SH-SY5Y (cell line): ENCODE measurements around the gene GK.

ENCODE experiments used
- GATA2 ChIP-seq: IDR thresholded peaks from 2 replicates; pipeline ENCODE4 v1.6.1; 2011; ENCODE audit warnings: mild to moderate bottlenecking, low read depth, low read length
- GATA3 ChIP-seq: IDR thresholded peaks from 2 replicates; pipeline ENCODE4 v1.6.1; 2011; ENCODE audit warnings: low read depth, mild to moderate bottlenecking, low read length, moderate library complexity

GK gene

DNA sequence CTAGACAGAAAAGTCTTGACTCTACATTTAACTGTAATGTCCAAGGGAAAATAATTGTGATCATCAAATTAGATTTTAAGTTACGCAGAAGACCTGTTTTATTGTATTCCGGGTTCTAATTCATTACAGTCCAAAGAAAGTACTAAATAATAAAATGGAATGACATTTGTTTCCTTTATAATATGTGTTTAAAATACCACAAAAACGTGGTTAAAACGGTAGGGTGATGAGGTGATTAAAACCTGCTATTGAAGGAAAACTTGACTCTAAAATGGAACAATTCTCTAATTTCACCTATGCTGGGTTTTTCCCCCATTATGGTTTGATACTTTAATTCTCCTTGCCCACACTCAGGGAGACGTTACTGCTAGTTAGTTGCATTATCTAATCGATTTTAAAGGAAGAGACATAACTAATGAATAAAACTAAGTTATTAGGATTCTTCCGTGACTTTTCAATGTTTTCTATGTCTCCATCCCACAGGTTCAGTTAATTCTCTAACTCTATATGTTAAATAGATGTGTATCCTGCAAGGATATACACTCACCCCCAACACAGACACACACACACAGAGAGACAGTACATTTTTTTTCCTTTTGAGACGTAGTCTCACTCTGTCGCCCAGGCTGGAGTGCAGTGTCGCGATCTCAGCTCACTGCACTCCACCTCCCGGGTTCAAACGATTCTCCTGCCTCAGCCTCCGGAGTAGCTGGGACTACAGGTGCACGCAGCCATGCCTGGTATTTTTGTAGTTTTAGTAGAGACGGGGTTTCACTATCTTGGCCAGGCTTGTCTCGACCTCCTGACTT, 80.8 kb downstream of the GK start:
- TF ChIP-seq GATA3: no peak
- no peak for TF ChIP-seq GATA2

DNA sequence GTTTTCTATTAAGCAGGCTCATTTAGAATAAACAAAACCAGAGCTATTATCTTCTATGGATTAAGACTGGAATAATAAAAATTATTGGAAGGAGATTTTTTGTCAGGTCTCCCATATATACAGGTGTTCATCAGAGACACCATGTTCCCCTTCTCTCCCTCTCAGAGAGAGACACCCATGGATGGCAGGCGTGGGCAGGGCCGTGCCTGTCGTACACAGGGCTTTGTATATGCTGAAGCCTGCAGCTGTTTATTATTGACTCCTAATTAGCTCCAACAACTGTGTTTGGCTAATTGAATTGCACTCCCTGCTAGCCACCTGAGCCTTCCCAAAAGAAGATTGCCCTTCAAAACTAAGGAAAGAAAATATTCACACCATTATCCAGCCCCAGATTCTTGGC, 81.6 kb downstream of the GK start:
- no peak for TF ChIP-seq GATA3
- no peak for TF ChIP-seq GATA2

DNA sequence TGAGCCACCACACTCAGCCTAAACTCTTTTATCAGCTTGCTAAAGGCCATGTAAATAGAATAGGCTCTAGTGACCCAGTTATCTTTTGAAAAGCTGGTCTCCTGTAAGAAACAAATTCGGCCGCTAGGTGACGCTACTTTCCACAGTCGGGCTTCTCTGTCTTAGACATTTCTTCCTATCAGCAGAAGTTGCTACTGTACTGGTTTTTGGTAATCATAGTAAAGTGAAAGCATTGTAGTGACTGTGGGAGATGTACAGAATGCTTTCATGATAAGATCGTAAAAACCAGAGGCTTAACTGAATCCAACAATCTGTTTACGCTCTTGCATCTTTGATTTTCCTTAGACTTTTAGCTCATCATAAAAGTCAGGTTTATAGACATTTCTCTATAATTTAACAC, 82.6 kb downstream of the GK start:
- TF ChIP-seq GATA3: no peak
- TF ChIP-seq GATA2: no peak

DNA sequence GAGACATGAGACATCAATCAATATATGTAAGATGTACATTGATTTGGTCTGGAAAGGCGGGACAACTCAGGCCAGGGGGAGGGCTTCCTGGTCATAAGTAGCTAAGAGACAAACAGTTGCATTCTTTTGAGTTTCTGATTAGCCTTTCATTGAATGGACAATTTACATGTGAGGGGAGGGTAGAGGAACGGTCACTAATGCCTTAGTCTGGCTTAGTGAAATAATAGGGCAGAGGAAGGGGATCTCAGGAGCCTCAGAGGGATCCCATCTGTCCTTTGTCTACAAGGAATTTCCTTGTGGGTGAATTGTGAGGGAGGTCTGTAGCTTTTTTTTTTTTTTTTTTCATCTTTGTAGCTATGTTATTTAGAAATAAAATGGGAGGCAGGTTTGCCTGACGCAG, 88.3 kb downstream of the GK start:
- TF ChIP-seq GATA3 (no peak), GATA2 (no peak)

DNA sequence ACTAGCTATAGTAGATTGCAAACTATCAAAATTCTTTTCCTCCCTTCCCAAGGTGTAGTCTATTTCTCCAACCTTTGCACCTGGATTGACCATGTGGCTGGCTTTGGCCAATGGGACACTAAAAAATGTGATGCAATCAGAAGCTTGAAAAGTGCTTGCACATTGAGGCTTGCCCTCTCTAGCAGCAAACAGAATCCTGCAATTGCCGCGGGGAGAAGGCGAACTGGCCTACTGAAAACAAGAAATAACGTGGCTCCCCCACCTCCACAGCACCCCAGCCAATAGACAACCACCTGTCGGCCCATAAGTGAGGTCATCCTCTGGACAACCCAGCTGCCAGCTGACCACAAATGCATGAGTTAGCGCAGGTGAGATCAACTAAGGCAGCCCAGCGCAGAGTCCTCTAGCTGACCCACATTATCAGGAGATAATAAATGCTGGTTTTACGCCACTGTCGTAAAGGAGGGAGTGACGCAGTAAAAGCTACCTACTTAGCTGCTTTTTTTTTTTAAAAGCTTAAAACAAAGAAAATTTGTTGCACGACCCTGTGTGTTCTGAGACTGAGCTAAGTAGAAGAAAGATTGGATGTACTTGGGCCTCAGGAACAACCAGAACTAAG, 95.2 kb downstream of the GK start:
- TF ChIP-seq GATA2: no peak
- TF ChIP-seq GATA3: no peak

DNA sequence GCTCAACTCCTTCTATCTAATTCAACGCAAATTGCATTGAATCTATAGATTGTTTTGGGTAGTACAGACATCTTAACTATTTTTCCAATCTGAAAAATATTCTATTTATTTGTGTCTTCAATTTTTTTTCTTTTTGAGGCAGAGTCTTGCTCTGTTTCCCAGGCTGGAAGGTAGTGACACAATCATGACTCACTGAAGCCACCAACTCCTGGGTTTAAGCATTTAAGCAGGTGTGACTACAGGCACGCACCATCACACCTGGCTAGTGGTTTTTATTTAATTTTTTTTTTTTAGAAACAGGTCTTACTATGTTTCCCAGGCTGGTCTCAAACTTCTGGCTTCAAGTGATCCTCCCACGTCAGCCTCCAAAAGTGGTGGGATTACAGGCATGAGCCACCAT, 98.3 kb downstream of the GK start:
- TF ChIP-seq GATA3 (no peak), GATA2 (no peak)

DNA sequence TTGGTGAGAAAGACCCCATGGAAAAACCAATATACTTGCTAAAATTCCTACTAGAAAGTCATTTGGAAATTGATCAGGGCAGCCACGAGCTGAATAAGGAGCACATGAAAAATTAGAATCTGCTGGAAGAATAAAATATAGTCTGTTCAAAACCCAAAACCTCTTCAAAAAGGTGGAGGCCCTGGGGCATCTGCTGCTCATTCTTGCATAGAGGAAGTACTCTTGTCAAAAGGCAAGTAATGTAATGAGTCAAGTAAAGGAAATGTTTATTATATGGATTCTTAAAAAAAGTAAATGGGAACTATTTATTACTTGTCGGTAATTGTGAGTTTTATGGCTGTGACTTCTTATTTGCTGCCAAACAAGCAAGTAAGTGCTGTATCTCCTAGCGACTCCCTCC, 109.5 kb downstream of the GK start:
- TF ChIP-seq GATA3 (no peak), GATA2 (no peak)

DNA sequence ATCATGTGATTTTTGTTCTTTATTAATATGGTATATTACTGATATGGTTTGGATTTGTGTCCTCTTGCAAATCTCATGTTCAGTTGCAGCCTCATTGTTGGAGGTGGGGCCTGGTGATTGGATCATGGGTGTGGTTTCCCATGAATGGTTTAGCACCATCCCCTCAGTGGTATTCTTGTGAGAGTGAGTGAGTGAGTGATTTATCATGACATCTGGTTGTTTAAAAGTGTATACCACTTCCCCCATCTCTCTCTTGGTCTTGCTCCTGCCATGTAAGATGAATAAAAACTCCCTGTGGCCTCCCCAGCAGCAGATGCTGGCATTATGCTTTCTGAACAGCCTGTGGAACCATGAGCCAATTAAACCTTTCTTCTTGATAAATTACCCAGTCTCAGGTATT, 124.4 kb downstream of the GK start:
- no peak for TF ChIP-seq GATA3
- no peak for TF ChIP-seq GATA2

DNA sequence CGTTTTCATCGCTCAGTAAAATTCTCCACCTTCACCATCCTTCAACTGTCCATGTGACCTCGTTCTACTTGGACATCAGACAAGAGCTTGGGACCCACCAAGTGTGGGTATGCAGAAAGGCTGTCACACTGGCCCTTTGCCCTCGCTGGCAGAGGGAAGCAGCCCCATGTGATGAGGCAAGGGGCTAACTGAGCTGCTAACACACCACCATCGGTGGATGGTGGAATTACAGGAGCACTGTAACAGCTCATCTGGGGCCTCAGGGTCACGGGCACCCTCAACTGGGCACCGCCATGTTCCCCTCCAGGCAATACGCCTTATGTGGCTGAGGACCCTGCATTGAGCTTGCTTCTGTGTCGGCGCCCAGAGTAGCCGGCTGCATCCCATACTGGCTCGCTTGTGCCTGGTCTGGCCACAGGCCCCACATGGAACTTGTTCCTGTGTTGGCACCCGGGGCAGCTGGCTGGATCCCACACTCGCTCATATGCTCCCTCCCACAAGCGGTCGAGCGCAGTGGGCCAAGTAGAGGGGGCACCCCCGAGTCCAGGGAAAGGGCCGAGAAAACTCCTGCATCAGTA, 126.3 kb downstream of the GK start:
- TF ChIP-seq GATA2 (no peak), GATA3 (no peak)
